Bone marrow (tissue), 2 donors: ENCODE measurements around the gene FANCE.

Source experiments
- DNase-seq, 2 donors: peaks; one replicate each; lab custom pipeline; 2025; lab: John Stamatoyannopoulos, UW

The FANCE gene

GRCh38 chr6:35468181-35468979 lies 16.2 kb downstream of the FANCE start, which contains the start of gene RPL10A:
Gene RPL10A (plus strand): TSS chr6:35468401. CDS start chr6:35468435, 34 bp downstream.
- peak; percentile 86 to 93 for DNase-seq

- DNase-seq, result no peak
Measured at GRCh38 chr6:35468980-35469750, 17.0 kb downstream of the FANCE start.

- no peak for DNase-seq
Measured at GRCh38 chr6:35469751-35470662, 17.9 kb downstream of the FANCE start.

GRCh38 chr6:35470663-35471120 lies 18.6 kb downstream of the FANCE start:
- no peak for DNase-seq

- no peak for DNase-seq
Measured at GRCh38 chr6:35471836-35472345, 19.8 kb downstream of the FANCE start.

- DNase-seq, result no peak
Measured at GRCh38 chr6:35473075-35473849, 21.1 kb downstream of the FANCE start.

GRCh38 chr6:35473850-35474130 lies 21.7 kb downstream of the FANCE start:
- DNase-seq, result no peak

- DNase-seq, result no peak
Measured at GRCh38 chr6:35474131-35474941, 22.2 kb downstream of the FANCE start.

- no peak for DNase-seq
Measured at GRCh38 chr6:35474942-35475570, 22.9 kb downstream of the FANCE start.

- no peak for DNase-seq
Measured at GRCh38 chr6:35475573-35475972, 23.4 kb downstream of the FANCE start.

- DNase-seq, result no peak
Measured at GRCh38 chr6:35476004-35476403, 23.9 kb downstream of the FANCE start.

- DNase-seq, result no peak
Measured at GRCh38 chr6:35477028-35477427, 24.9 kb downstream of the FANCE start.

- no peak for DNase-seq
Measured at GRCh38 chr6:35477551-35478179, 25.5 kb downstream of the FANCE start.

GRCh38 chr6:35478259-35478658 lies 26.1 kb downstream of the FANCE start:
- no peak for DNase-seq

GRCh38 chr6:35480176-35480575 lies 28.0 kb downstream of the FANCE start:
- no peak for DNase-seq

- DNase-seq, result no peak
Measured at GRCh38 chr6:35481226-35481625, 29.1 kb downstream of the FANCE start.

- no peak for DNase-seq
Measured at GRCh38 chr6:35483062-35483461, 30.9 kb downstream of the FANCE start.

GRCh38 chr6:35483490-35483889 lies 31.4 kb downstream of the FANCE start:
- no peak for DNase-seq

- no peak for DNase-seq
Measured at GRCh38 chr6:35483893-35484645, 31.9 kb downstream of the FANCE start.
